ENCODE results near the gene ZNF669.
"Not testable (repeated sequence)": the region's sequence is repeated elsewhere in the genome, so short reads cannot be mapped to it uniquely, and the experiment has no call there.

ZNF669 gene

GRCh38 chr1:247126166-247126565 lies 22.0 kb upstream of the ZNF669 start:
- not testable (repeated sequence) for H3K4me3 Mint-ChIP-seq, H3K27ac Mint-ChIP-seq, H3K4me1 Mint-ChIP-seq

GRCh38 chr1:247121382-247121781 lies 17.2 kb upstream of the ZNF669 start:
- DNase-seq = no peak
- Mint-ChIP-seq H3K4me3 (no peak overlapping the region), H3K36me3 (ENCODE audit: low read depth) (peaks cover 21% of the 10 kb centered on the region), H3K9me3 (peaks cover 37% of the 10 kb centered on the region), H3K27me3 (ENCODE audit: low read depth, poor library complexity) (no peaks in the 10 kb centered on the region), H3K27ac (no peak overlapping the region), H3K4me1 (no peaks in the 10 kb centered on the region)
- no peak for TF ChIP-seq CTCF (IDR thresholded peaks at IDR 0.05)

More at GRCh38 chr1:247126166-247126565, 22.0 kb upstream of the ZNF669 start:
- not testable (repeated sequence) for DNase-seq; H3K27me3 Mint-ChIP-seq (ENCODE audit: low read depth, poor library complexity)
- Mint-ChIP-seq H3K9me3 (peaks cover 55% of the 10 kb centered on the region), H3K36me3 (ENCODE audit: low read depth) (peaks cover 49% of the 10 kb centered on the region)

- not testable (repeated sequence) for H3K27ac Mint-ChIP-seq; H3K4me1 Mint-ChIP-seq; DNase-seq; H3K27me3 Mint-ChIP-seq (ENCODE audit: low read depth, poor library complexity); H3K4me3 Mint-ChIP-seq
- H3K36me3 Mint-ChIP-seq (ENCODE audit: low read depth) = peaks cover 16% of the 10 kb centered on the region
- H3K9me3 Mint-ChIP-seq = peaks cover 33% of the 10 kb centered on the region
These were observed 16.2 kb upstream of the ZNF669 start for GRCh38 chr1:247120408-247120668.

GRCh38 chr1:247119600-247120407 lies 15.6 kb upstream of the ZNF669 start:
- no peaks in the 10 kb centered on the region for H3K4me1 Mint-ChIP-seq
- peaks cover 4% of the 10 kb centered on the region for H3K27me3 Mint-ChIP-seq (ENCODE audit: low read depth, poor library complexity)
- peaks cover 11% of the 10 kb centered on the region for H3K36me3 Mint-ChIP-seq (ENCODE audit: low read depth)
- DNase-seq = no peak
- no peak overlapping the region for H3K27ac Mint-ChIP-seq
- no peak for TF ChIP-seq CTCF (IDR thresholded peaks at IDR 0.05)
- peaks cover 32% of the 10 kb centered on the region for H3K9me3 Mint-ChIP-seq
- no peak overlapping the region for H3K4me3 Mint-ChIP-seq

- no peaks in the 10 kb centered on the region for H3K4me1 Mint-ChIP-seq
- H3K36me3 Mint-ChIP-seq (ENCODE audit: low read depth) = peaks cover 4% of the 10 kb centered on the region
- H3K27me3 Mint-ChIP-seq (ENCODE audit: low read depth, poor library complexity) = peaks cover 4% of the 10 kb centered on the region
- peaks cover 26% of the 10 kb centered on the region for H3K9me3 Mint-ChIP-seq
- TF ChIP-seq CTCF (IDR thresholded peaks at IDR 0.05) = no peak
- H3K27ac Mint-ChIP-seq = no peak overlapping the region
- peak; percentile 46 for DNase-seq
- no peak overlapping the region for H3K4me3 Mint-ChIP-seq
These were observed 14.8 kb upstream of the ZNF669 start for GRCh38 chr1:247118946-247119446.

GRCh38 chr1:247115545-247115944 lies 11.4 kb upstream of the ZNF669 start:
- peaks cover 5% of the 10 kb centered on the region for H3K36me3 Mint-ChIP-seq (ENCODE audit: low read depth)
- peaks cover 10% of the 10 kb centered on the region for H3K27me3 Mint-ChIP-seq (ENCODE audit: low read depth, poor library complexity)
- no peak for TF ChIP-seq CTCF (IDR thresholded peaks at IDR 0.05)
- no peak for DNase-seq
- H3K9me3 Mint-ChIP-seq = peaks cover 18% of the 10 kb centered on the region
- no peak overlapping the region for H3K27ac Mint-ChIP-seq
- peaks cover 14% of the 10 kb centered on the region for H3K4me1 Mint-ChIP-seq
- H3K4me3 Mint-ChIP-seq = no peak overlapping the region

GRCh38 chr1:247115141-247115510 lies 11.0 kb upstream of the ZNF669 start:
- Mint-ChIP-seq H3K4me1 (peaks cover 15% of the 10 kb centered on the region), H3K4me3 (no peak overlapping the region), H3K27ac (peak overlapping the region; percentile 74), H3K36me3 (ENCODE audit: low read depth) (peaks cover 6% of the 10 kb centered on the region), H3K27me3 (ENCODE audit: low read depth, poor library complexity) (peaks cover 10% of the 10 kb centered on the region), H3K9me3 (peaks cover 19% of the 10 kb centered on the region)
- TF ChIP-seq CTCF (IDR thresholded peaks at IDR 0.05) = no peak
- no peak for DNase-seq

Data from nephron progenitor cell (in vitro differentiated cells).